CD4-positive, alpha-beta T cell treated with Interferon alpha-2 for 1 hour (primary cell): ENCODE data around the gene ELF3.
A peak's percentile ranks its signal among the peaks of the same experiment; 100 is the strongest.
"Not testable (repeated sequence)": the region's sequence is repeated elsewhere in the genome, so short reads cannot be mapped to it uniquely, and the experiment has no call there.

Source experiments
- DNase-seq, 2 donors: peaks; one replicate each; pipeline ENCODE4 v3.0.0-alpha.2; 2020 to 2022

Gene ELF3

DNA sequence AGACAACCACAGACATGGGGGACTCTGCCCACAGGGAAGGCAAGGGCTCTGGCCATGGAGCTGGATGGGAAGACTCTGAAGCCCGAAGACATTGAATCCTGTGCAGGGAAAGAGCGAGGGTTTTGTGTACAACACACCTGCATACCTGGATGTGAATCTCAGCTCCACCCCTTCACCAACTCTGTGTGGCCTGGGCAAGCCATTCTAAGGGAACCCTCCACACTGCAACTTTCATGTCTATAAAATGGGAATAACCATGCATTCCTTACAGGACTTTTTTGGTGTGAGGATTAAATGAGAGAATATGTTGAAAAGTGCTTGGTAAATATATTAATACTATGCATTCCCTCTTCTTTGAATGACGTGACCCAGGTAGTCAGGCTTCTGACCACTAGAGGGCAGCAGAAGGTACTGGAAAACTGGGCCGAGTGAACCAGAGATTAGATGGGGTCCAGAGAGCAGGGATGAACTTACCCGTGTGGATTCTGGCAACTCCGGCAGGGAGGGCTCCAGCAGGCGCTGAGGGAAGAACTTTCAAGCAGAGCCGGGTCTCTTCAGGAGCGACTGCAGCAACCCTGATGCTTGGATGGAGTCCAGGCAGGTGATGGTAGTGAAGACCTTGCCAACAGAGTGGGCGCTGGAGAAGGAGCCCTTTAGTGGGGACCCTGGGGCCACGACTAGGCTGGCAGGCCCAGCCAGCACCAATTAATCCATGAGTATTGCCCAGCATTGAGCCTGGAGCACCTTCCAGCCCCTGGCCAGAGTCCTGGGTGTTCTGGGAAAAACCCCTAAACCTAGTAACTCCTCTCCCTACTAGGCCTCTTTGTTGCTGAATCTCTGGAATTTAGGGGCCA, 834 bp upstream of the ELF3 start:
- peak; percentile 36 to 63 for DNase-seq

DNA sequence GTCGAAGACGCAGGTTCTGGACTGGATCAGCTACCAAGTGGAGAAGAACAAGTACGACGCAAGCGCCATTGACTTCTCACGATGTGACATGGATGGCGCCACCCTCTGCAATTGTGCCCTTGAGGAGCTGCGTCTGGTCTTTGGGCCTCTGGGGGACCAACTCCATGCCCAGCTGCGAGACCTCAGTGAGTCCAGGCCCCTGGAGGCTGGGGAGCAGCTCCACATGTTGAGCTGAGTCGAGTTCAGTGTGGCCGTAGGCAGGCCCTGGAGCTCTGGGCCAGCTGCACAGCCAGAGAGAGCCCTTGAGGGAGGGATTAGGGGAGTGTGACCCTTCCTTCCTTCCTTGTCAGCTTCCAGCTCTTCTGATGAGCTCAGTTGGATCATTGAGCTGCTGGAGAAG, 1.6 kb downstream of the ELF3 start:
- no peak for DNase-seq

DNA sequence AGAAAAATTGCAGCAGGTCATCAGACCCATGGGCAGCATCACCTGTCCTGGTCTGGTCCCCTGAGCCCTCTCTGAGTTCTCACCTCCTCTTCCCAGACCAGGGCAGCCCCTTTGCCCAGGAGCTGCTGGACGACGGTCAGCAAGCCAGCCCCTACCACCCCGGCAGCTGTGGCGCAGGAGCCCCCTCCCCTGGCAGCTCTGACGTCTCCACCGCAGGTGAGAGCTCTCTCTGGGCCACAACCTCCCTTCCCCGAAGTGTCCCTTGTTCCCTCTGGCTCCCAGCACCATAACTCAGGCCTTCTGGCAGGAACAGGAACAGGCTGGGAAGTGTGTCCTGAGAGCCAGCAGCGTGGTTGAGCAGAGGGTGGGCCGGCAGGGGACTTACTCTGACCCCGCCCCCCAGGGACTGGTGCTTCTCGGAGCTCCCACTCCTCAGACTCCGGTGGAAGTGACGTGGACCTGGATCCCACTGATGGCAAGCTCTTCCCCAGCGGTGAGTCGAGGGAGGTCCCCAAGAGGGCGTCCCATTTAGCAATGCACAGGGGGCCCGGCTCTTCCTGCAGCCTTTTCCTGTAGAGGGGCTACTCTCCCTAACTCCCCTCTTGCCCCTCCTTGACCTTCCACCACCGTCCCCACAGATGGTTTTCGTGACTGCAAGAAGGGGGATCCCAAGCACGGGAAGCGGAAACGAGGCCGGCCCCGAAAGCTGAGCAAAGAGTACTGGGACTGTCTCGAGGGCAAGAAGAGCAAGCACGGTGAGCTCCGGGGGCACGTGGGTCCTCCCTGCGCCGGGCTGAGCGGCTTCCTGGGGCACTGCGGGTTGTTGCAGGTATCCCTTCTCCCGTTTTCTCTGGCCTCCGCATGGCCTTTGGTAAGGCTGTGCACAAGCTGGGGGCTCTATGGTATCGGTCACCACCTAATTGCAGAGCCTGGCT, 2.4 kb downstream of the ELF3 start:
- DNase-seq: no peak

DNA sequence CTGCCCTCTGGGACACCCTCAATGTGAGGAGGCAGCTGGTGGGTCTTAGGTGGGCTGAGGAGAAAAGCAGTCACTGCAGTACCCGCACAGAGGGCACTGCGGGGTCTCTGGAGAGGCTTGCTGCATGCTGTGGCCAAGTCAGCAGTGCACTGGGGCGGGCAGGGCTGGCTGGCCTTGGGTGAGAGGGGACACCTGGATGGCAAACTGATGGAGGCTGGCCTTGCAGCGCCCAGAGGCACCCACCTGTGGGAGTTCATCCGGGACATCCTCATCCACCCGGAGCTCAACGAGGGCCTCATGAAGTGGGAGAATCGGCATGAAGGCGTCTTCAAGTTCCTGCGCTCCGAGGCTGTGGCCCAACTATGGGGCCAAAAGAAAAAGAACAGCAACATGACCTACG, 3.2 kb downstream of the ELF3 start:
- DNase-seq: no peak

DNA sequence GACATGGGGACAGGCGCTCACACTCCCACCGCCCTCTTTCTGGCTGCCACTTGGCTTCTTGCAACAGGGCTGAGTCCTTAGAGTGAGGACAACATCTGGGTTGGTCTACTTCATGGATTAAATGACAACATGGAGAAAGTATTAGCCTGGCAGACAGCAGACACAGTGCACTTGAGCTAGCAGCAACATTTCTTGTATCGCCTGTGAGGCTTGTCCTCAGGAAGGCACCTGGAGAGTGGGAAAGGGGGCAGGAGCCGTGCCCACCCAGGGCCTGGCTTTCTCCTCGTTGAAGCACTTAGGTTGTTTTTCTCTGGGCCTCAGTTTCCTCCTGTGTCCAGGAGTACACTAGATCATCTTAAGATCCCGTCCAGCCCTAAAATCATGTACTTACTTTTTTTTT, 3.7 kb downstream of the ELF3 start:
- DNase-seq: no peak

DNA sequence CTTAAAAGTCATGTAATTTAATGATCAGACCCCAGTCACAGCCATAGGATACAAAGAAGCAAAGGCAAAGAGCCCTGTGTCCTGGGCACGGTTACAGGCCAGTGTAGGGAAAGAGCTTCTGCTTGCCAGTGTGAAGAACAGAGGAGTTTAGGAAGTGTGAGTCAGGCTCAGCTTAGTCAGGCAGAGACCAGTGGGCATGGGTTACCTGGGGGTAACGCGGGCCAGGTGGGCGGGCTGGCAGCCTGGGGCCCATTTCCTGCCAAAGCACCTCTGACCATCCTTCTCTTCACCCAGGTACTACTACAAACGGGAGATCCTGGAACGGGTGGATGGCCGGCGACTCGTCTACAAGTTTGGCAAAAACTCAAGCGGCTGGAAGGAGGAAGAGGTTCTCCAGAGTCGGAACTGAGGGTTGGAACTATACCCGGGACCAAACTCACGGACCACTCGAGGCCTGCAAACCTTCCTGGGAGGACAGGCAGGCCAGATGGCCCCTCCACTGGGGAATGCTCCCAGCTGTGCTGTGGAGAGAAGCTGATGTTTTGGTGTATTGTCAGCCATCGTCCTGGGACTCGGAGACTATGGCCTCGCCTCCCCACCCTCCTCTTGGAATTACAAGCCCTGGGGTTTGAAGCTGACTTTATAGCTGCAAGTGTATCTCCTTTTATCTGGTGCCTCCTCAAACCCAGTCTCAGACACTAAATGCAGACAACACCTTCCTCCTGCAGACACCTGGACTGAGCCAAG, 4.7 kb downstream of the ELF3 start:
- DNase-seq: no peak

DNA sequence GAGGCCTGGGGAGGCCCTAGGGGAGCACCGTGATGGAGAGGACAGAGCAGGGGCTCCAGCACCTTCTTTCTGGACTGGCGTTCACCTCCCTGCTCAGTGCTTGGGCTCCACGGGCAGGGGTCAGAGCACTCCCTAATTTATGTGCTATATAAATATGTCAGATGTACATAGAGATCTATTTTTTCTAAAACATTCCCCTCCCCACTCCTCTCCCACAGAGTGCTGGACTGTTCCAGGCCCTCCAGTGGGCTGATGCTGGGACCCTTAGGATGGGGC, 5.2 kb downstream of the ELF3 start:
- no peak for DNase-seq

DNA sequence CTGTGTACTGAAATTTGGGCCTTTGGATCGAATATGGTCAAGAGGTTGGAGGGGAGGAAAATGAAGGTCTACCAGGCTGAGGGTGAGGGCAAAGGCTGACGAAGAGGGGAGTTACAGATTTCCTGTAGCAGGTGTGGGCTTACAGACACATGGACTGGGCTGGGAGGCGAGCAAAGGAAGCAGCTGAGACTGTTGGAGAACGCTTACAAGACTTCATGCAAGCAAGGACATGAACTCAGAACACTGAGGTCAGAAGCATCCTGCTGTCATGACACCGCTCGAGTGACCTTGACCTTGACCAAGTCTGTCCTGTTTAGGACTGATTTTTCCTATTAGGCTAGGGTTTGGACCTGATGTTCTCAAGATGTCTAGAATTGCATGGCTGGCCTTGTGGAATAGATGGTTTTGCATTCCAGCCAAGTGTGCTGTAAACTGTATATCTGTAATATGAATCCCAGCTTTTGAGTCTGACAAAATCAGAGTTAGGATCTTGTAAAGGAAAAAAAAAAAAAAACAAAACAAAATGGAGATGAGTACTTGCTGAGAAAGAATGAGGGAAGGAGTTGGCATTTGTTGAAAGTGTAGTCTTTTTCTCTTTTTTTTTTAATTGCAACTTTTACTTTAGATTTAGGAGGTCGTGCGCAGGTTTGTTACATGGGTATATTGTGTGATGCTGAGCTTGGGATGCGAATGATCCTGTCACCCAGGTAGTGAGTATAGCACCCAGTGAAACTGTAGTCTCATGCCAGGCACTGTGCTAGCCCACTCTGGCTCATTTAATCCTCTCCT, 5.8 kb downstream of the ELF3 start:
- no peak for DNase-seq

DNA sequence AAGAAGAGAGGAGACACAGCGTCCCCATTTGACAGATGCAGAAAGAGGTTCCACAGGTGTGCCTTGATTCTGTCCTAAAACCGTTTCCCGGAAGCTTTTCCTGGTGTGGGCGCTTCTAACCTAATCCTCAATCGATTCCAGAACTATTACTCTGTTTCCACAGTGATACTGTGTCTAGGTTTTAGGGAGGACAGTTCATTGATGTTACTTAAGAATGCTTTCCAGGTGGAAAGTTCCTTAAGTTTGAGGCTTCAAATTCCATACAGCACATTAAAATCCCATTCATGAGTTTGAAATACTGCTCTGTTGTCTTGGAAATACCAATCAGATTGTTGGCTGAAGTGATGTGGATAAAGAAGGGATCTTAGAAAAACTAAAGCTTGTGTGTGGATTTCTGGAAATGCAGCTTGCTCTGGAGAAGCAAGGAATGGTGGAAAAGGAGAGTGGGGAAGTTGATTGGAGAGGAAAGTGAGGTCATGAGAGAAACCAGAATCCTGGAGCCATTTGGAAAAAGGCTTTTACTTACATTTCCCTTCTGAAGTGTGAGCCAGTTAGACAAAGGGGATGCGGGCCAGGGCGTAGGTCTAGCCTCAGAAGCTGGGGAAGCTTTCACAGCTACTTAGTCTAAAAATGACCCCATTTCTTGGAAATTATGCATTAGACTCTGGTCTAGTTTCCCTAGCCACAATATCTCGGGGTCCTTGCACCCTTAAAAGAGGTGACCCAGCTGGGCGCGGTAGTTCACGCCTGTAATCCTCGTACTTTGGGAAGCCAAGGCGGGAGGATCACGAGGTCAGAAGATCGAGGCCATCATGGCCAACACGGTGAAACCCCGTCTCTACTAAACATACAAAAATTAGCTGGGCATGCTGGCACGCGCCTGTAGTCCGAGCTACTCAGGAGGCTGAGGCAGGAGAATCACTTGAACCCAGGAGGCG, 6.7 kb downstream of the ELF3 start:
- DNase-seq: no peak

DNA sequence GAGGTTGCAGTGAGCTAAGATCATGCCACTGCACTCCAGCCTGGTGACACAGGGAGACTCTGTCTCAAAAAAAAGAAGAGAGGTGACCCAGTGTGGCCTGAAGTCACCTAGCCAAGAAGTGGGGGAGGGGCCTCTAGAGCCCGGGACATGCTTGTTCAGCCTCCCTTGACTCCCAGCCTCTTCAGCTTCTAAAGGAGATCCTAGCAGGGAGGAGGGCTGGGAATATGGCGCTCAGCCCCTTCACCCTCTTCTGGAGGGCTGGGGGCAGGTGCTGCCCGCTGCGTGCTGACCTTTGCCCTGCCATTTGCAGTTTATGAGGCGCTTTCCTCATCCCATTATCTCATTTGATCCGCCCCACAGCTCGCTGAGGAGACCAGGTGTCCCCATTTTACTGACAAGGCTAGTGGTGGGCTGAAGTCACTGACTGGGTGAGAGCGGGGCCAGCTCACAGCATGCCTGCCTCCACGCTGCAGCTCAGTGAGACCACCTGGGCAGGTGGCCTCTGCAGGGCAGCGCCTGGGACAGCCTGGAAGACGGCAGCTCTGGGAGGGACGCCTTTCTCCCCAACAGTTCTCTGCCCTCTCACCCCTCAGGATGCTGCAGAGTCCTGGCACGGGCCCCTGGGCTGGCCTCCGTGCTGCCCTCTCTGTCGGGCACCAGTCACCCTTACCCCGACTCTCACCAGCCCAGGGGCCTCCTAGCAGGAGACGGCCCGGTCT, 7.5 kb downstream of the ELF3 start:
- DNase-seq: no peak

DNA sequence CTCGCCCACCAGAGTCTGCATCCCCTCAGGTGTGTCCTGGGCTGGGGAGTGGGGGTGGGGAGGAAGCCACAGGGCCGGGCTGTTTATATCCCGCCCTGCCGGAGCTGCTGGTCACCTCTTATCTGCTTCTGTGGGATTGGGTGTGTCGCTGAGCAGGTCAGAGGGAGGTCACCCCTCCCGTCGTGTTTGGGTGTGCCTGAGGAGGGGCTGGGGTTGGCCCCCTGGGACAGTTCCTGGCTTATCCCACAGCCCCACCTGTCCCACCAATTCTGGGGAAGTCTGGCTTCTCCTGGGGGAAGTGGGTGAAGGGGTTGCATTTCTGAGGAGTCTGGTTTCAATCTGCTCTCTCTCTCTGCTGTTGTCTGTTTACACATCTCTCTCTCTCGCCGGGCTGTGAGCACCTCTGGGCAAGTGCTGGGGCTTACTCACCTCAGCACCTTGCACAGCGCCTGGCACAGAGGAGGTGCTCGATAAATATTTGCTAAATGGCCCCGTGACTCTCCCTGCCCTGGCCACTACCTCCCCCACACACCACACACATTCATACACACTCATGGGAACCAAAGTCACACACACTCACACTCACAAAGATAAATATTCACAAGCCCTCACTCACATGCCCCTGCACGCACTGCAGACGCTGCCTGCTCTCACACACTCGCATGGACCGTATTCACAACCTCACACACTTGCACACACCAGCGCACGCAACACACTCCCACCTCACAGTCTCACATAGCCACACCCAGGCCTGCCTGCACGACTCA, 8.3 kb downstream of the ELF3 start:
- no peak for DNase-seq

DNA sequence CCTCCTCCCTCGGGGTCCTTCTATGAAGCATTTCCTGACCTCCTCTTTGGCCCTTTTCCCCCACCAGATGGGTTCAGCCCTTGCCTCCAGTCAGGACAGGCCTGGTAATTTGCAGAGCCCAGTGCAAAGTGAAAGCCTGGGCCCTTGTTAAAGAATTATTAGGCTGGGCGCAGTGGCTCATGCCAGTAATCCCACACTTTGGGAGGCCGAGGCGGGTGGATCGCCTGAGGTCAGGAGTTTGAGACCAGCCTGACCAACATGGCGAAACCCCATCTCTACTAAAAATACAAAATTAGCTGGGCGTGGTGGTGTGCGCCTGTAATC, 8.8 kb downstream of the ELF3 start:
- not testable (repeated sequence) for DNase-seq

DNA sequence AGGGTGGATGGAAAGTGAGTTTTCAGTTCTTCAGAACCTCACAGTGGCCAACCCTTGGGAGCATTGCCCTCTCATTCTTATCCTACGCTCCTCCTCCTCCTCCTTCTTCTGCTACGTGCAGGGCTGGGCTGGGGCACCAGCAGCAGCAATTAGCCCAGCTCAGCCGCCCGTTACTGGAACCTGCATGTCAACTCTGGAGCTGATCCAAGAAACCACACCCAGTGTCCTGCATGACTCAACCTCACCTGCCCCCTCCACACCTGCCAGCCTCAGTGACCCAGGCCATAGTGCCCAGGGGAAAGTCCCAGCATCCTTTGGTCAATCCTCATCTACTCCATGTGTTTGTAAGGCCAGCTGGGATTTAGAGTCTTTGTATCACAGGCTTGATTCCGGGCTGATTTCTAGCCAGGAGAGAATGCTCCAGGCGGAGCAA, 12.6 kb downstream of the ELF3 start:
- DNase-seq: no peak

DNA sequence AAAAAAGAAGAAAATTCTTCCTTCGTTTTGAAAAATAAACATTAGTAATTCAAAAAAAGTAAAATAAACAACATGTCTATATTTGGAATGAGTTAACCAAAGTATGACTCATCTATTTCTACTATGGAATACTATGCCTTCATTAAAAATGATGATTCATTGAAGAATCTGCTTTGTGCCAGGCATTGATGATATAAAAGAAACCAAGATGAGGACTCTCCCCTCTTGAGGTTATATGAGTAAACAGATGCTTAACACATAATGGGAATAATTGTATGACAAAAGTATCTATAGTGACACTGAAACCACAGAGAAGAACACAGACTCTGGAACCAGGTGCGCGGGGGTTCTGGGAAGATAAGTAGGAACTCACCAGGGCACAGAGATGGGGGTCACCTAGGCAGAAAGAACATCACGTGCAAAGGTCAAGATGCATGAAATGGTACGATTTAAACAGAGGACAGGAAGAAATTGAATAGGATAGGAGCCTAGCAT, 18.8 kb downstream of the ELF3 start:
- DNase-seq: no peak

DNA sequence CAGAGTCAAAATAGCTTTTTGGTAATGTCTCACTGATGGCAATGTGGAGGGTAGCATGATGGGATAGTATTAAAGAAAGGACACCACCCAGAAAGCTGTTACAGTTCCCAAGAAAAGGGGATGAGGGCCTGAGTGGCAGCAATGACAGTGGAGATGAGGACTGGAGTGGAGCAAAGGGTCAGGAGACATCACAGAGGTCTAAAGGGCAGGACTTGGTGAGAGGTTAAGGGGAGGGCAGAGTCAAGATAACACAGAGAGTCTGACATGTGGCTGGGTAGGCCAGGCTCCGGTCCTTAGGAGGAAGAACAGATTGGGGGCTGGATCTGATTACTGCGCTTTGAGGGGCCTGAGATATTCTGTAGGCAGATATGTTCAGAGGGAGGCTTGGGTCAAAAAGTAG, 19.3 kb downstream of the ELF3 start:
- no peak for DNase-seq

DNA sequence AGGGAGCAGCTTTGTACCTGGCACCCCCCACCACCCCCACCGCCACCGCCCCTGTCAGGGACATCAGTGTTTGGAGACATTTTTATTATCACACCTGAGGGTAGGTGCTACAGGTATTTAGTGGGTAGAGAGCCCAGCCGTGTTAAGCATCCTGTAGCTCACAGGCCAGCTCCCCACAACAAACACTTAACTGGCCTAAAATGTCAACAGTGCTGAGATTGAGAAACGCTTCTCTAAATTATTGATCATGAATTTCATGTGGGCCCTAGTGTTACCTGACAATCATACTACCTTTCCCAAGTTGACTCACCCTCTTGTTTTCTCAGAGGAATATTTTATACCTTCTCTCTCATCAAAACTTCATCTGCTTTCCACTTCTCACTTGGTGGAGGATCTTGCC, 21.4 kb downstream of the ELF3 start:
- DNase-seq: no peak

DNA sequence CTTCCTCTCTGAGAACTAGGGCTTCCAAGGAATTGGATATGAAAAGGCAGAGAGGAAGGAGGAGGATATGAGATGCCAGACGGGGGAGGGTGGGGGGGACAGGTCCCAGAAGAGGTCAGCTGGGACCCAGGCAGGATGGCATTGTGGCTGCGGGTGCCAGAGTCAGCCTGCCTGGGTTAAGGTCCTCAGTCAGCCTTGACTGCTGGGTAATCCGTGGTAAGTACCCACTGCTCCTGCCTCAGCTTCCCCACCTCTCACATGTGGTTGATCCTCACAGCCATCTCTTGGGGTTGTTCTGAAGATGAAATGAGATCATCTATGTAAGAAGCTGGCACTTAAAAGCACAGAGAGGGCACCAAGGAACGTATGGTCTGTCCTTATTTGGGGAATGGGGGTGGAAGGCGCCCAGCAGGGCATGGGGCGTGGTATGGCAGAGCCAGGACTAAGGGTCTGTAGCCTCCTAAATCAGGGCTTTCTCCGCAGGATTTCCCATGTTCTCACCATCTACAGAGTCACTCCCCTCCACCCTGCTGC, 23.8 kb downstream of the ELF3 start:
- DNase-seq: no peak

DNA sequence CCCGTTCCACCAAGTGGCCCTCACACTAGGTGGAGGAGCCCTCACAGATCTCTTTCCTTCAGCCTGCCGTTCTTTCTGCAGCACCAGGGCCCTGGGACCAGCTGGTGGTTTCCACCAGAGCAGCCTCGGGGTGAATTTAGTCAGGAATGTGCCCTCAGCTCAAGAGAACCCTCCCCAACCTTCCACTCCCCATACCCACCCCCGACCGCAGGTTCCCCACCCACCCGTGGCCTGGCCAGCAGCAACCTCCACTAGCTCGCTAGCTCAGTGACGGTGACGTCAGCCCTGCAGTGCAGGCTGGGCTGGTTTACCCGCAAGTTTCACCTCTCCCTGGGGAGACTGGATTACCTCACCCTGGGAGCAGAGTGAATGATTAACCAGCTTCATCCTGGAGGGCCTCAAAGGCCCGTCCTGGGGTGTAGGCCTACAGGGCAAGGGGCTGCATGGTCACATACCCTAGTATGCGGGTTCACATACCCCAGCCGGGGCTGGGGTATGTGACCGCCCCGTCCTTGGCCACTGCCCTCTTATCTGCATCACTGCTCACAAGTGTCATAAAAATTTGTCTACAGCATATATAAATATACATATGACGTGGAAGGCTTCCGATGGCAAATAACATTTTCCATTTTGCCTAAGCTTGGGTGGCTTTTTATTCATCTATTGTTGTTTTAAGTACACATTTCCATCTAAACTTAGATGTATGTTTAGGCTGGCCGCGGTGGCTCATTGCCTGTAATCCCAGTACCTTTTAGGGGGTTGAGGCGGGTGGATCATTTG, 24.5 kb downstream of the ELF3 start:
- no peak for DNase-seq
